PC-9 (cell line): ENCODE measurements around the gene DRAM1. TPM values are rescaled to one million over a fixed set of nuclear protein-coding genes. Genes with fewer than 3 reads are reported as not detected.
"Not testable (repeated sequence)": the region's sequence is repeated elsewhere in the genome, so short reads cannot be mapped to it uniquely, and the experiment has no call there.

ENCODE experiments used
- BruUV-seq: library from RNA; stranded (reverse); fragments of 400-500 nt; replicated peaks from 2 replicates; lab custom pipeline; 2021; lab: Mats Ljungman, UMichigan
- CTCF ChIA-PET: fragments of 300-600 bp; sonication (Branson Sonifier 250); formaldehyde crosslinking; loops from one replicate; lab custom pipeline; 2022; ENCODE audit warnings: antibody characterized with exemption; lab: Charles Lee
- POLR2A ChIA-PET: fragments of 300-600 bp; sonication (Branson Sonifier 250); formaldehyde crosslinking; loops from one replicate; lab custom pipeline; 2022; ENCODE audit warnings: antibody characterized with exemption; ENCODE audit not compliant: unreplicated experiment; lab: Charles Lee
- DNase-seq, 2 experiments: peaks; one replicate each; pipeline versions ENCODE4 v3.0.0 to v3.0.0-alpha.2; 2015 to 2022; ENCODE audit warnings: mixed read lengths in 1 of 2
- H2AFZ ChIP-seq: fragments of 200-600 bp; sonication (generic); 2 replicates; pipeline ENCODE4 v1.8.1; 2017; ENCODE audit warnings: antibody characterized with exemption
- H3F3A ChIP-seq: fragments of 200-600 bp; sonication (generic); 2 replicates; pipeline ENCODE4 v1.8.1; 2017; ENCODE audit warnings: antibody characterized with exemption, mild to moderate bottlenecking, low read depth; ENCODE audit not compliant: insufficient read depth
- H3K27ac ChIP-seq: fragments of 200-600 bp; sonication (generic); 2 replicates; pipeline ENCODE4 v1.6.1; 2016; ENCODE audit warnings: mixed run types
- H3K27me3 ChIP-seq: fragments of 200-600 bp; sonication (generic); 2 replicates; pipeline ENCODE4 v1.6.1; 2016; ENCODE audit warnings: low read depth, mixed run types; ENCODE audit not compliant: insufficient read depth
- H3K36me3 ChIP-seq: fragments of 200-600 bp; sonication (generic); 2 replicates; pipeline ENCODE4 v1.6.1; 2016; ENCODE audit warnings: low read depth, mixed run types
- H3K4me1 ChIP-seq: fragments of 200-600 bp; sonication (generic); replicated peaks from 2 replicates; pipeline ENCODE4 v1.6.1; 2016; ENCODE audit warnings: mixed run types; ENCODE audit not compliant: insufficient read depth
- H3K4me2 ChIP-seq: fragments of 200-600 bp; sonication (generic); 2 replicates; pipeline ENCODE4 v1.6.1; 2017; ENCODE audit warnings: mixed run types
- H3K4me3 ChIP-seq: fragments of 200-600 bp; sonication (generic); 2 replicates; pipeline ENCODE4 v1.6.1; 2016; ENCODE audit warnings: mixed run types
- H3K79me2 ChIP-seq: fragments of 200-600 bp; sonication (generic); 2 replicates; pipeline ENCODE4 v1.6.1; 2017; ENCODE audit warnings: low read depth, mixed run types
- H3K9me2 ChIP-seq: fragments of 200-600 bp; sonication (generic); 2 replicates; pipeline ENCODE4 v1.8.1; 2017; ENCODE audit warnings: mild to moderate bottlenecking; ENCODE audit not compliant: insufficient read depth
- H3K9me3 ChIP-seq: fragments of 200-600 bp; sonication (generic); 2 replicates; pipeline ENCODE4 v1.8.1; 2016; ENCODE audit warnings: low read depth; ENCODE audit not compliant: insufficient read depth
- H4K20me1 ChIP-seq: fragments of 200-600 bp; sonication (generic); 2 replicates; pipeline ENCODE4 v1.8.1; 2017; ENCODE audit not compliant: insufficient read depth
- EZH2 ChIP-seq: fragments of 200-600 bp; sonication (generic); IDR thresholded peaks from 2 replicates; pipeline ENCODE4 v1.8.0; 2017; ENCODE audit warnings: antibody characterized with exemption, low read depth
- intact Hi-C: fragments of 100-400 bp; cut with micrococcal nuclease; formaldehyde crosslinking; loops from one replicate; pipeline ENCODE4 v1.10.0; 2022; ENCODE audit not compliant: unreplicated experiment
- total RNA-seq: library from RNA; stranded (reverse); gene quantifications from 2 replicates; pipeline ENCODE4 v1.2.3, GENCODE V29; 2021
- TF ChIP-seq, protein P1 (sequence below): fragments of 200-600 bp; sonication (generic); conservative IDR thresholded peaks from 2 replicates; pipeline ENCODE4 v1.6.1; 2017; ENCODE audit warnings: mixed run types, antibody characterized with exemption, mild to moderate bottlenecking, moderate library complexity

Gene DRAM1
- total RNA-seq, 1 experiment from 2014 or later: 6.2 TPM

DNA sequence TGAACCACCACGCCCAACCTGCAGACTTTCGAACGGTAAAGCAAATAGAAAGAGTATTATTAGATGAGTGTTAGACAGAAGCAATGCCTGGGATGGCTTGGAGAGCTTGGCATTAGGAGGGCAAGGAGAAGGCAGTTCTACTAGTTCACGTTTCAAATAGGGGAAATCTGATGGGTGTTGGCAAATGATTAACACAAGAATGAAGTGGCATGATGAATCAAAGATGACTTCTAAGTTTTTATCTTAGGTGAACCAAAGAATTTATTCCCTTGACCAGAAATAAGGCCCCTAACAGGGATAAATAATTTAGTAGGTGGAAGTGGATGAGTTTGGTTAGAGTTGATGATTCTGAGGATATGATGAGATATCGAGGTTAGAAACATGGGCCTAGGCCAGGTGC, 38.5 kb downstream of the DRAM1 start:
- Histone ChIP-seq H3K4me1 (no peaks in the 10 kb centered on the region), H3K27me3 (no peaks in the 10 kb centered on the region), H3K4me2 (no peak overlapping the region), H3K9me3 (no peaks in the 10 kb centered on the region), H3K36me3 (no peaks in the 10 kb centered on the region), H2AFZ (no peak overlapping the region), H3K27ac (no peak overlapping the region), H3K79me2 (no peaks in the 10 kb centered on the region), H3K4me3 (no peak overlapping the region), H3F3A (no peaks in the 10 kb centered on the region), H3K9me2 (no peaks in the 10 kb centered on the region), H4K20me1 (no peaks in the 10 kb centered on the region)
- no TSS peak for BruUV-seq
- POLR2A ChIA-PET: no interaction called here
- CTCF ChIA-PET: no interaction called here
- TF ChIP-seq EZH2: no peak
- TF ChIP-seq, protein P1, sequence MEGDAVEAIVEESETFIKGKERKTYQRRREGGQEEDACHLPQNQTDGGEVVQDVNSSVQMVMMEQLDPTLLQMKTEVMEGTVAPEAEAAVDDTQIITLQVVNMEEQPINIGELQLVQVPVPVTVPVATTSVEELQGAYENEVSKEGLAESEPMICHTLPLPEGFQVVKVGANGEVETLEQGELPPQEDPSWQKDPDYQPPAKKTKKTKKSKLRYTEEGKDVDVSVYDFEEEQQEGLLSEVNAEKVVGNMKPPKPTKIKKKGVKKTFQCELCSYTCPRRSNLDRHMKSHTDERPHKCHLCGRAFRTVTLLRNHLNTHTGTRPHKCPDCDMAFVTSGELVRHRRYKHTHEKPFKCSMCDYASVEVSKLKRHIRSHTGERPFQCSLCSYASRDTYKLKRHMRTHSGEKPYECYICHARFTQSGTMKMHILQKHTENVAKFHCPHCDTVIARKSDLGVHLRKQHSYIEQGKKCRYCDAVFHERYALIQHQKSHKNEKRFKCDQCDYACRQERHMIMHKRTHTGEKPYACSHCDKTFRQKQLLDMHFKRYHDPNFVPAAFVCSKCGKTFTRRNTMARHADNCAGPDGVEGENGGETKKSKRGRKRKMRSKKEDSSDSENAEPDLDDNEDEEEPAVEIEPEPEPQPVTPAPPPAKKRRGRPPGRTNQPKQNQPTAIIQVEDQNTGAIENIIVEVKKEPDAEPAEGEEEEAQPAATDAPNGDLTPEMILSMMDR: no peak
- DNase-seq: no peak
- intact Hi-C loops: no loop called here

DNA sequence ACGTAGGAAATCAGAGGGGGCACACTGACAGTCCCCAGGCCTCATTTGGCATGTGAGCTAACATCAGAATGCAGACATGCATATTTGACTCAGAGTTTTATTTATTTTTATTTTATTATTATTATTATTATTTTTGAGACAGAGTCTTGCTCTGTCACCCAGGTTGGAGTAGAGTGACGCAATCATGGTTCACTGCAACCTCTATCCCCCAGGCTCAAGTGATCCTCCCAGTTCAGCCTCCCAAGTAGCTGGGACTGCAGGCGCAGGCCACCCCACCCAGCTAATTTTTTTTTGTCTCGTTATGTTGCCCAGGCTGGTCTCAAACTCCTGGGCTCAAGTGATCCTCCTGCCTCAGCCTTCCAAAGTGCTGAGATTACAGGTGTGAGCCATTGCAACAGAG, 41.4 kb downstream of the DRAM1 start:
- H3K4me2 ChIP-seq, intact Hi-C loops, BruUV-seq, H3K79me2 ChIP-seq, CTCF ChIA-PET, H3K27me3 ChIP-seq, H3K36me3 ChIP-seq, H3K27ac ChIP-seq, H2AFZ ChIP-seq, H3K4me3 ChIP-seq, POLR2A ChIA-PET, H3F3A ChIP-seq, H4K20me1 ChIP-seq, DNase-seq, H3K4me1 ChIP-seq, H3K9me2 ChIP-seq, H3K9me3 ChIP-seq: not testable (repeated sequence)

DNA sequence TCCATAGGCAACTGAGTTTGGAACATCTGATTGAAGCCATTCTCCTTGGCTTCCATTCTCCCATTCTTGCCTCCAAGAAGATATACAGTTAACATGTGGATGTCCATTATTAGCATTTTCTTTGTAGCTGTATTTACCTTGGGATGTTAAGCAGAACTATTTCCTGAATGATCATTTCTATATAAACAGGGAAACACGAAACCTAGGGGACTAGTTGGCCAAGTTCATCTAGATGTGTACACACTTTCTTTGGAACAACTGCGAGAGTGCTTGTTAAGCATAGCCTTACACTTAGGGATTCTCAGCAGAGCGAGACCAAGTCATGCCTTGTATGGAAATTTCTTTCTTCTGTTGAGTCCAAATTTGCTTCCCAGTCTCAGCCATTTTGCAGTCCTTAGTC, 42.1 kb downstream of the DRAM1 start:
- CTCF ChIA-PET: no interaction called here
- Histone ChIP-seq H3F3A (no peaks in the 10 kb centered on the region), H3K36me3 (no peaks in the 10 kb centered on the region), H3K79me2 (no peaks in the 10 kb centered on the region), H3K4me3 (no peak overlapping the region), H2AFZ (no peak overlapping the region), H3K27me3 (no peaks in the 10 kb centered on the region), H3K27ac (no peak overlapping the region), H3K9me3 (no peaks in the 10 kb centered on the region), H3K4me2 (no peak overlapping the region), H4K20me1 (no peaks in the 10 kb centered on the region), H3K9me2 (no peaks in the 10 kb centered on the region), H3K4me1 (no peaks in the 10 kb centered on the region)
- no peak for DNase-seq
- no TSS peak for BruUV-seq
- POLR2A ChIA-PET: no interaction called here
- TF ChIP-seq, protein P1: no peak
- TF ChIP-seq EZH2: no peak
- intact Hi-C loops: no loop called here

DNA sequence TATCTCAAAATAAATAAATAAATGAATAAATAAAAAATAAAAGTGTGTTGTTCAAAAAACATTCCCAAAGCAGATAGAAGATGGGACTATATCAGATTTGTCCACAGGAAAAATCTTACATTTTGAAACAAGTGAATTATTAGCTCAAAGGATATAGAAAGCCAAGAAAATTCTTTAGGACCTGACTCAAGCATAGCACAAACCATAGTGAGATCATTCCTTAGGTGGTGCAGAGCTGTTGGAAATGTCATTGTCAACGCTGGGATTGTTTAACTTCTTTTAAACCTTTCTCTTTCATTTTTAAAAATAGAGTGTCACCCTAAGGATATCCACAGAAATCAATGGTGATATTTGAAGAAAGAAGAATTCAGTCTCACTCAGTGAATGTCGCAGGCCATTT, 43.5 kb downstream of the DRAM1 start:
- DNase-seq: no peak
- no TSS peak for BruUV-seq
- CTCF ChIA-PET: no interaction called here
- H3K4me3 ChIP-seq: no peak overlapping the region
- no peak overlapping the region for H2AFZ ChIP-seq
- H4K20me1 ChIP-seq: no peaks in the 10 kb centered on the region
- H3K36me3 ChIP-seq: no peaks in the 10 kb centered on the region
- no peak overlapping the region for H3K27ac ChIP-seq
- no peaks in the 10 kb centered on the region for H3K27me3 ChIP-seq
- H3K79me2 ChIP-seq: no peaks in the 10 kb centered on the region
- intact Hi-C loops: no loop called here
- no peak overlapping the region for H3K4me2 ChIP-seq
- H3K9me3 ChIP-seq: no peaks in the 10 kb centered on the region
- no peak for TF ChIP-seq EZH2
- TF ChIP-seq, protein P1: no peak
- POLR2A ChIA-PET: no interaction called here
- no peaks in the 10 kb centered on the region for H3K4me1 ChIP-seq
- no peaks in the 10 kb centered on the region for H3K9me2 ChIP-seq
- no peaks in the 10 kb centered on the region for H3F3A ChIP-seq
